HG03103 (cell line): ENCODE results near the gene ERC2.

Experiments used
- ATAC-seq: cut with Tn5 transposase; IDR thresholded peaks from one replicate; pipeline ENCODE4 v1.9.1; 2021; ENCODE audit warnings: low read depth; ENCODE audit not compliant: unreplicated experiment

Gene ERC2

GRCh38 chr3:55904716-55905115 is 563.6 kb downstream of the ERC2 start:
- no peak for ATAC-seq

DNA sequence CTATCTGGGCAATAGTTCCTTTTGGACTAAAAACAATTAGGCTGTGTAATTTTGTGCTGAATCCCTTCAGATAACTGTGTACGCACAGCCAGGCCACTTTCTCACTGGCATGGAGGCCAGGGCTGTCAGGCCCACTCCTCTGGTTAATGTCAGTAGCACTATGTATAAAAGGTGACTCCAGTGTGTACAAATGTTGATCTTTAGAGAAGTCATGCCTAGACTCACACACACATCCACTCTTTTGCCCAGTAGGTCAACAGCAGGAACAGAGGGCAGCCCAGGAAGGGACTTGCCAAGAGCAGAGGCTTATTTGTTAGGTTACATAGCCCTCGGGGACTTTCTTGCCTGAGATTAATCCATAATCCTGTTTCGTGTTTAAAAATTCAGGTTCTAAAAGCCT is 564.6 kb downstream of the ERC2 start:
- no peak for ATAC-seq

DNA sequence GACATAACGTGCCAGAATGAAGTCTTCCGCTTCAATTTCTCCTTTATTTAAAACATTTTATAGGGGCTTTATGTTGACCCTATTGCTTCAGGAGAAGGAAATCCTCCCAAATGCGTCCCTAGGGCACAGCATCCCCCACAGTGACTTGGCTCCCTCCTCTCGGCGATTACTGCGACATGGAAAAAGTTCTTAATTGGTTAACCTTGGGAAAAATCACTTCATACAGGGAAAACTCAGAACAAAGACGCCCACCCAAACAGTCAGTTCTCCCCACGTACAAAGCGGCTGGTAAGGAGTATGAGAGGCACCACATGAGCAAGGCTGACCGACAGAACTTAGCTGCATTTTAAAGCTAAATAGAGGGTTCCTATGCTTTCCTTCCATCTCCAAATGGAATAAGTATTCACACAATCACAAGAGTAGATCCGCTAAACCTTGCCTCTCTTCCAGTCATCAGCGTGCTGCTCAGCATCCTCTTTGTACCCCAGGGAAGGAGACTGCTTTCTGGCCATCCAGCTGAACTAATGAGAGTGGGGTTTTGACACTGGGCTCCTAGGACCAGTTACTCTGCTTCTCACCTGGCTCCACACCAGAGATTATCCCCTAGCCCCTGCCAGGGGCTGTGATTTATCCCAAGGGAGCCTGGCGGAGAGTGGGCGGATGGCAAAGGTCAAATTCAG is 565.9 kb downstream of the ERC2 start:
- ATAC-seq = no peak

GRCh38 chr3:55899887-55900286 is 568.4 kb downstream of the ERC2 start:
- no peak for ATAC-seq

GRCh38 chr3:55897573-55898224 is 570.6 kb downstream of the ERC2 start:
- ATAC-seq = no peak

DNA sequence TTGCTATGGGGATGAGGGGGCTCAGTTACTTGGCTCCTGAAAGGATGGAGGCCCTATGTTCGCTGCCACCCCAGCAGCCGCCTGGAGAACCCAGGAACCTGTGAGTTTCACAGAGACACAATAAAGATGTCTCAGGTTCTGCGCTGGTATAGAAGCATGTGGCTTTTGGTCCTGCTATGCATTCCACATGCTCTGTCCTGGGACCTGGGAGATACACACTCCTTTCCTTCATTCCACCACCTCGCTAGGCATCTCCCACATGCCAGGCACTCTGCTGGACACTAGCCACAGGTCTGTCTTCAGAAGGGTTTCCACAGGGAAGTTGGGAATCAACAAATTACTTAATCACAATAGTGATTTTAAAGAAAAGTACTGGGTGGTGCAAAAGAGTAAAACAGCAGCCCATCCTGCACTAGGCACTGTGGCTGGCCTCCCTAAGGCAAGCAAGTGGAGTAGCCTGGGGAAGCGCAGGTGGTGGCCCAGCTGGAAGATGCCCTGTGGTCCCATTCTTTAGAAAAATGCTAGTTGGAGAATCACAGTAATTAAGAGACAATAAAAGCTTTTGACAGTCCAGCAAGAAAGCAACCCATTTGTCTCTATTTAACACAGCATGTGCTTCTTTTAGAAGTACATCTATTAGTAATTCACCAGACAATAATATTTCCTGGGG is 572.2 kb downstream of the ERC2 start:
- no peak for ATAC-seq

- no peak for ATAC-seq
Measured at GRCh38 chr3:55894605-55895004, 573.7 kb downstream of the ERC2 start.

GRCh38 chr3:55893045-55893664 is 575.1 kb downstream of the ERC2 start:
- ATAC-seq = no peak

GRCh38 chr3:55891106-55891505 is 577.2 kb downstream of the ERC2 start:
- ATAC-seq = no peak

DNA sequence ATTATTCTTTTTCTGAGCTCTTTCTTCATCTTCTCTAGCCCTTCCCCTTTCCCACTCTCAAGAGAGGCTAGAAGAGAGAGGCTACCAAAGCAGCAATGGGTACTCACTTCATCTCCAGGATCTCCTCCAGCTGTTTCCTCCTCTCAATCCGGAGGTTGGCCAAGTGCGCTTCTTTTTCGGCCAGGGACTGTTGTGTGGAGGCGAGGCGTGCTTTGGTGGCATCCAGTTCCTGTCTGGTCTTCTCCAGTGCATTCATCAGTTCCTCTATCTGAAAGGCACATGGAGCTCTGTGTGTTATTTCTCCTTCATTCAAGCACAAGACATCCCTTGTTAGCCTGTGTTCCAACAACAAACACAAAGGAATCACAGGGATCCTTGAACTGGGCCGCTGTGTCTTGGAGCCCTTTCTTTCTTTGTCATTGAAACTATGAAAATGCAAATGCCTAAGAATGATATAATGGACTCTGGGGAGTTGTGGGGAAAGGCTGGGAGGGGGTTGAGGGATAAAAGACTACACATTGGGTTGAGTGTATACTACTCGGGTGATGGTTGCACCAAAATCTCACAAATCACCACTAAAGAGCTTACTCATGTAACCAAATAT is 579.9 kb downstream of the ERC2 start:
- ATAC-seq = no peak

DNA sequence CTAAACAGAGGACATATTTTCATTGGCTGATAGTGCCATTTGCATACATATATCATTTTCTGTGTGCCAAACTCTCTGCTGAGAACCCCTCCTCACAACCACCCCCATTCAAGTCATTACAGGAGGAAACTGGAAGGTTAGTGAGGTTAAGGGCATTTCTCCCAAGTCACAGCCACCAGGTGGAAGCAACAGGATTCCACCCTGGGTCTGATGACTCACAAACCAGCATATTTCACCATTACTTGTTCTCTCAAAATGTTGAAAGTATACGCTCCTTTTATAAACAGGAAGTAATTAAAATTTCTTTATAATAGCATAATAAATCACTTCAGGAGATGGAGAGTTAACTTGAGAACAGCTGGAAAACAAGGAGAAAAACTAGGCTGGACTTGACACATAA is 582.5 kb downstream of the ERC2 start:
- no peak for ATAC-seq

- ATAC-seq = no peak
Measured at GRCh38 chr3:55884491-55885285, 583.6 kb downstream of the ERC2 start.

GRCh38 chr3:55884066-55884465 is 584.2 kb downstream of the ERC2 start:
- no peak for ATAC-seq

- ATAC-seq = no peak
Measured at GRCh38 chr3:55882006-55882405, 586.3 kb downstream of the ERC2 start.

DNA sequence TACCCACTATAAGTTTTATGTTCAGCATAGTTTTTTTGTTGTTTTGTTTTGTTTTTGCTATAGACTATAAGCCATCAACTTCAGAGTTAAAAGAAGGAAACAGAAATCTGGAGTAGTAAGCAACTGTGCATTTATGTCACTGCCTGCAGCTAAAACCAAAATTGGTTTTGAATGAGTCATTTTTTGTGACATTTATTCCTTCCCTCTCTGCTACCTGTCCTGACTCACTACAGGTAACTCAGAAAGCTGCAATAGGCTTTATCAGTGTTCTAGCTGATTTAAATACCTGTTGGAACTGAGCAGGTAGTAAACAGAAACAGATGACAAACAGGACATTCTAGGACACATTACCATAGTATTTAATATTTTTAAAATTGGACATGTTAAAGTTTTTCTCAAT is 587.9 kb downstream of the ERC2 start:
- ATAC-seq = no peak

GRCh38 chr3:55879901-55880331 is 588.4 kb downstream of the ERC2 start:
- ATAC-seq = no peak

DNA sequence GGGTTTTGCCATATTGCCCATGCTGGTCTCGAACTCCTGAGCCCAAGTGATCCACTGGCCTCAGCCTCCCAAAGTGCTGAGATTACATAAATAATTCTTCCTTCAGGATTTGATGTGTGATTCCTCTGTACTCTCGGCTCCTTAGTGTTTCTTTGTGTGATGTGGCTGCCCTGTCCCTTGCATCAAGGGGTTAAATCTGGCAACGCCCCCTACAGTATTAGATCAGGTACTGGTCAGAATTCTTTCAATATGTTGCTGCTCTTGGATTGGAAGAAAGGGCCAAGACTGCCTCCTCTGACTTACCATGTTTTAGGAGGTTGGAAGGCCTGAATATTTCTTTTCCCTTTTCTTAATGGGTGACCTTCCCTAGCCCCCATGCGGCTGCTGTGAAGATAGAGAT is 590.6 kb downstream of the ERC2 start:
- no peak for ATAC-seq

- ATAC-seq = no peak
Measured at GRCh38 chr3:55876560-55876959, 591.7 kb downstream of the ERC2 start.

GRCh38 chr3:55875113-55875512 is 593.2 kb downstream of the ERC2 start:
- ATAC-seq = no peak

- no peak for ATAC-seq
Measured at GRCh38 chr3:55873523-55874254, 594.6 kb downstream of the ERC2 start.
